OCI-LY7 (cell line): Measurements from ENCODE around the gene TNFRSF8. TPM values are rescaled to one million over a fixed set of nuclear protein-coding genes. Genes with fewer than 3 reads are reported as not detected.
A peak's percentile ranks its signal among the peaks of the same experiment; 100 is the strongest.

ENCODE experiments used
- BruUV-seq: library from RNA; stranded (reverse); fragments of 400-500 nt; replicated peaks from 2 replicates; lab custom pipeline; 2021; lab: Mats Ljungman, UMichigan
- CTCF ChIA-PET: fragments of 300-600 bp; sonication (Branson Sonifier 250); formaldehyde crosslinking; loops from one replicate; lab custom pipeline; 2022; ENCODE audit warnings: antibody characterized with exemption; ENCODE audit not compliant: unreplicated experiment; lab: Charles Lee
- POLR2A ChIA-PET: fragments of 300-600 bp; sonication (Branson Sonifier 250); formaldehyde crosslinking; loops from one replicate; lab custom pipeline; 2022; ENCODE audit warnings: antibody characterized with exemption; lab: Charles Lee
- DNase-seq: peaks from one replicate; pipeline ENCODE4 v3.0.0-alpha.2; 2015; ENCODE audit warnings: low spot score
- H2AFZ ChIP-seq: fragments of 200-600 bp; sonication (generic), shearing (Covaris generic); 2 replicates; pipeline ENCODE4 v1.6.1; 2014; ENCODE audit warnings: mild to moderate bottlenecking, antibody characterized with exemption, low read length, moderate library complexity
- H3K27ac ChIP-seq: fragments of 200-600 bp; sonication (generic); 2 replicates; pipeline ENCODE4 v1.5.1; 2014; ENCODE audit warnings: mixed run types, low read depth, mild to moderate bottlenecking, moderate library complexity, low read length, inconsistent platforms; ENCODE audit not compliant: poor library complexity, severe bottlenecking
- H3K36me3 ChIP-seq: fragments of 200-600 bp; sonication (generic); 2 replicates; pipeline ENCODE4 v1.6.1; 2014; ENCODE audit warnings: mild to moderate bottlenecking, antibody characterized with exemption, low read length, moderate library complexity, mixed read lengths; ENCODE audit not compliant: insufficient read depth
- H3K4me1 ChIP-seq: fragments of 200-600 bp; sonication (generic); 2 replicates; pipeline ENCODE4 v1.5.1; 2014; ENCODE audit warnings: mild to moderate bottlenecking, low read length; ENCODE audit not compliant: insufficient read depth, poor library complexity, severe bottlenecking
- H3K4me2 ChIP-seq: fragments of 200-600 bp; sonication (generic); 2 replicates; pipeline ENCODE4 v1.6.1; 2014; ENCODE audit warnings: mild to moderate bottlenecking, low read length
- H3K4me3 ChIP-seq: fragments of 200-600 bp; sonication (generic); 2 replicates; pipeline ENCODE4 v1.5.1; 2014; ENCODE audit warnings: mild to moderate bottlenecking, low read depth, low read length; ENCODE audit not compliant: poor library complexity, severe bottlenecking
- H3K79me2 ChIP-seq: fragments of 200-600 bp; sonication (generic); 2 replicates; pipeline ENCODE4 v1.6.1; 2016; ENCODE audit warnings: low read depth, mild to moderate bottlenecking, low read length, moderate library complexity, mixed read lengths; ENCODE audit not compliant: insufficient read depth
- H3K9me2 ChIP-seq: fragments of 200-600 bp; sonication (generic); 2 replicates; pipeline ENCODE4 v1.6.1; 2016; ENCODE audit warnings: mild to moderate bottlenecking, low read length, mixed read lengths; ENCODE audit not compliant: insufficient read depth
- H3K9me3 ChIP-seq: fragments of 200-600 bp; sonication (generic); 2 replicates; pipeline ENCODE4 v1.6.1; 2014; ENCODE audit warnings: mild to moderate bottlenecking, mixed run types, low read length, mixed read lengths
- H4K20me1 ChIP-seq: fragments of 200-600 bp; sonication (generic); 2 replicates; pipeline ENCODE4 v1.6.1; 2014; ENCODE audit warnings: mild to moderate bottlenecking, antibody characterized with exemption, low read length, moderate library complexity, mixed read lengths; ENCODE audit not compliant: insufficient read depth
- EZH2phosphoT487 ChIP-seq: fragments of 200-600 bp; sonication (generic); IDR thresholded peaks from 2 replicates; pipeline ENCODE4 v1.6.1; 2018; ENCODE audit warnings: low read depth, borderline replicate concordance, mild to moderate bottlenecking, mixed run types, antibody characterized with exemption, low read length, moderate library complexity, mixed read lengths
- intact Hi-C: fragments of 100-400 bp; cut with micrococcal nuclease; formaldehyde crosslinking; loops from one replicate; pipeline ENCODE4 v1.10.0; 2022; ENCODE audit not compliant: unreplicated experiment
- total RNA-seq, 2 experiments: library from RNA; depleted of rRNA in 1 of 2; stranded (reverse); fragments of >200 nt in 1 of 2; shearing (Covaris generic) in 1 of 2; gene quantifications; 2 replicates each; pipeline ENCODE4 v1.2.3, GENCODE V29; 2014 to 2022
- TF ChIP-seq, protein P1 (sequence below): fragments of 200-600 bp; sonication (generic); conservative IDR thresholded peaks from 2 replicates; pipeline ENCODE4 v1.5.1; 2014; ENCODE audit warnings: mild to moderate bottlenecking, antibody characterized with exemption, low read length, moderate library complexity, mixed read lengths

Gene TNFRSF8
- total RNA-seq, 2 experiments from 2014 or later, result 0.29 TPM; not detected in 1

DNA sequence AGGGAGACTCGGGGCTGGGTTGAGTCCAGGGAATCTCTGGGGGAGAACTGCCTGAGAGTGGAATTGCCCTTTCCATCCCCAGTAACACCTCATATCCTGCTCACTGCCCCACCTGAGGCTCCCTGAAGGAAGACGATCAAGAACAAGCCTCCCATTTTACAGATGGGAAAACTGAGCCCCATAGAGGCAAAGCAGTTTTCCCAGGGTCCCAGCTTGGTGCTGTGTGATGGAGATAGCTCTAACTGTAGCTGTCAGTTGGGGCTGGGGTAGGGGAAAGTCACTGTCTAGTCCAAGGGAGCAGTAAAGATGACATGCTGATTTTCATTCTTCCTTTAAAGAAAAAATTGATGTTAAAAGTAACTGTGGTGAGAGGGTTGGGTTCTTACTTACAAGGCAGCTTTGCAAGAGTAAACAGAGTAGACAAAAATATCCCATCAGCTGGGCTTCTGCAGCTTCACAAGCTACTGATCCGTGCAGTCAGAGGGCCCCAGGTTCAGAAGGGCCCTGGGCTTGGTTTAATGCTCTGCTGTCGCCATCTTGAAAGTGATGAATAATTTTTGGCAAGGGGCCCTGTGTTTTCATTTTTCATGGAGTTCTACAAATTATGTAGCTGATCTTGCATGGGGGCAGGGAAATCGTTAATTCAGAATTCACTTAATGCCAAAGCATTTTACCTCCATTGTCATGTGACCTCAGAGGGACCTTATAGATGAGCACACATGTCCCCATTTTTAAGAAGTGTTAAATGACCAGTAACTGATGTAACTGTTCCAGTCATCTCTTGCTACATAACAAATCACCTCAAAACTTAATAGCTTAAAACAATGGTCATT is 86.1 kb downstream of the TNFRSF8 start:
- peak overlapping the region; percentile 59 for H3K4me2 ChIP-seq
- no peaks in the 10 kb centered on the region for H3K9me3 ChIP-seq
- no peaks in the 10 kb centered on the region for H3K36me3 ChIP-seq
- TF ChIP-seq EZH2phosphoT487, result no peak
- TF ChIP-seq, protein P1, sequence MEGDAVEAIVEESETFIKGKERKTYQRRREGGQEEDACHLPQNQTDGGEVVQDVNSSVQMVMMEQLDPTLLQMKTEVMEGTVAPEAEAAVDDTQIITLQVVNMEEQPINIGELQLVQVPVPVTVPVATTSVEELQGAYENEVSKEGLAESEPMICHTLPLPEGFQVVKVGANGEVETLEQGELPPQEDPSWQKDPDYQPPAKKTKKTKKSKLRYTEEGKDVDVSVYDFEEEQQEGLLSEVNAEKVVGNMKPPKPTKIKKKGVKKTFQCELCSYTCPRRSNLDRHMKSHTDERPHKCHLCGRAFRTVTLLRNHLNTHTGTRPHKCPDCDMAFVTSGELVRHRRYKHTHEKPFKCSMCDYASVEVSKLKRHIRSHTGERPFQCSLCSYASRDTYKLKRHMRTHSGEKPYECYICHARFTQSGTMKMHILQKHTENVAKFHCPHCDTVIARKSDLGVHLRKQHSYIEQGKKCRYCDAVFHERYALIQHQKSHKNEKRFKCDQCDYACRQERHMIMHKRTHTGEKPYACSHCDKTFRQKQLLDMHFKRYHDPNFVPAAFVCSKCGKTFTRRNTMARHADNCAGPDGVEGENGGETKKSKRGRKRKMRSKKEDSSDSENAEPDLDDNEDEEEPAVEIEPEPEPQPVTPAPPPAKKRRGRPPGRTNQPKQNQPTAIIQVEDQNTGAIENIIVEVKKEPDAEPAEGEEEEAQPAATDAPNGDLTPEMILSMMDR, result no peak
- no peaks in the 10 kb centered on the region for H3K79me2 ChIP-seq
- peak; percentile 82 for DNase-seq
- intact Hi-C loops, result no loop called here
- CTCF ChIA-PET, result interaction anchor here (0.6 to 1.7 kb wide), 2 partner anchors 12 to 24 kb away, joined by 3 to 5 read pairs; no protein-coding TSS in a partner anchor
- POLR2A ChIA-PET, result interaction anchor here (0.6 to 3.6 kb wide), 7 partner anchors 11 to 69 kb away, joined by 3 to 25 read pairs (median 5); no protein-coding TSS in a partner anchor
- H3K27ac ChIP-seq, result peak overlapping the region; percentile 85
- H4K20me1 ChIP-seq, result no peaks in the 10 kb centered on the region
- peaks cover 60% of the 10 kb centered on the region for H3K4me1 ChIP-seq
- H3K9me2 ChIP-seq, result no peaks in the 10 kb centered on the region
- BruUV-seq, result no TSS peak
- H2AFZ ChIP-seq, result peak overlapping the region; percentile 79
- peak overlapping the region; percentile 9 for H3K4me3 ChIP-seq

DNA sequence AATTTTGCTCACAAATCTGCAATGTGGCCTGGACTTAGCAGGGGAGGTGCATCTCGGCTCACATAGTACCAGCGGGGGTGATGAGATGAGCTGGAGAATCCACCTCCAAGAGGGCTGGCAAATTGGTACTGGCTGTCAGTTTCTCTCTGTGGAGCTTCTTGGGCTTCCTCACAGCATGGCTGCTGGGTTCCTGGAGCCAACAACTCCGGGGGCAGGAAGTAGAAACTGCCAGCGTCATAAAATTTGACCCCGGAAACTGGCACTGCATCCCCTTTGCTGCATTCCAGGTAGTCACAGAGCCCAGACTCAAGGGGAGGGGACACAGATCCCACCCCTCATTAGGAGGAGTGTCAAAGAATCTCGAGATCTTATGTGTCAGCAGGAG is 86.7 kb downstream of the TNFRSF8 start:
- Histone ChIP-seq H2AFZ (peak overlapping the region; percentile 79), H3K79me2 (no peaks in the 10 kb centered on the region), H3K27ac (peak overlapping the region; percentile 85), H3K9me2 (no peaks in the 10 kb centered on the region), H3K9me3 (no peaks in the 10 kb centered on the region), H3K4me3 (peak overlapping the region; percentile 14), H3K4me2 (peak overlapping the region; percentile 59), H3K36me3 (no peaks in the 10 kb centered on the region), H3K4me1 (peaks cover 60% of the 10 kb centered on the region), H4K20me1 (no peaks in the 10 kb centered on the region)
- DNase-seq, result no peak
- ChIA-PET CTCF (interaction anchor here (1.7 kb wide), 1 partner anchor 25 kb away, joined by 5 read pairs; no protein-coding TSS in a partner anchor), POLR2A (interaction anchor here (0.6 to 3.6 kb wide), 6 partner anchors 12 to 68 kb away, joined by 3 to 25 read pairs (median 4); no protein-coding TSS in a partner anchor)
- intact Hi-C loops, result loop anchor here (5.0 kb wide), 1 partner anchor 107 kb away; no protein-coding TSS in a partner anchor
- no TSS peak for BruUV-seq
- TF ChIP-seq, protein P1, result no peak
- TF ChIP-seq EZH2phosphoT487, result no peak
